GM23338 (cell line): ENCODE results near the gene CUTC. TPM values are rescaled to one million over a fixed set of nuclear protein-coding genes. Genes with fewer than 3 reads are reported as not detected.

Experiments used
- ATAC-seq: fragments of 200-7000 bp; cut with Tn5 transposase; 3 replicates; pipeline ENCODE4 v1.9.1; 2020
- DNase-seq: peaks from one replicate; pipeline ENCODE4 v3.0.0-alpha.2; 2015; ENCODE audit warnings: low spot score
- H2AFZ ChIP-seq: fragments of 200-600 bp; sonication (generic); 2 replicates; pipeline ENCODE4 v1.8.0; 2016; ENCODE audit warnings: antibody characterized with exemption, mild to moderate bottlenecking, moderate library complexity
- H3F3A ChIP-seq: fragments of 200-600 bp; sonication (generic); replicated peaks from 2 replicates; pipeline ENCODE4 v1.8.0; 2017; ENCODE audit warnings: antibody characterized with exemption, mixed run types, low read depth
- H3K27ac ChIP-seq: fragments of 200-600 bp; sonication (generic); 2 replicates; pipeline ENCODE4 v1.6.1; 2016; ENCODE audit warnings: low read depth
- H3K27me3 ChIP-seq: fragments of 200-600 bp; sonication (generic); 2 replicates; pipeline ENCODE4 v1.8.0; 2016; ENCODE audit warnings: mild to moderate bottlenecking, mixed run types, moderate library complexity; ENCODE audit not compliant: insufficient read depth
- H3K36me3 ChIP-seq: fragments of 200-600 bp; sonication (generic); 2 replicates; pipeline ENCODE4 v1.8.0; 2016; ENCODE audit warnings: mild to moderate bottlenecking; ENCODE audit not compliant: insufficient read depth
- H3K4me1 ChIP-seq: fragments of 200-600 bp; sonication (generic); 2 replicates; pipeline ENCODE4 v1.8.0; 2016; ENCODE audit warnings: mild to moderate bottlenecking, moderate library complexity; ENCODE audit not compliant: insufficient read depth
- H3K4me2 ChIP-seq: fragments of 200-600 bp; sonication (generic); 2 replicates; pipeline ENCODE4 v1.7.1; 2017; ENCODE audit warnings: mixed run types
- H3K4me3 ChIP-seq: fragments of 200-600 bp; sonication (generic); 2 replicates; pipeline ENCODE4 v1.6.1; 2016; ENCODE audit warnings: mixed run types
- H3K79me2 ChIP-seq: fragments of 200-600 bp; sonication (generic); replicated peaks from 2 replicates; pipeline ENCODE4 v1.8.0; 2017; ENCODE audit warnings: mild to moderate bottlenecking; ENCODE audit not compliant: insufficient read depth
- H3K9me2 ChIP-seq: fragments of 200-600 bp; sonication (generic); 2 replicates; pipeline ENCODE4 v1.8.0; 2017; ENCODE audit not compliant: insufficient read depth
- H4K20me1 ChIP-seq: fragments of 200-600 bp; sonication (generic); replicated peaks from 2 replicates; pipeline ENCODE4 v1.8.0; 2017; ENCODE audit warnings: mild to moderate bottlenecking; ENCODE audit not compliant: insufficient read depth
- H3K27ac Mint-ChIP-seq: 2 replicates; pipeline ENCODE4 v1.8.0; 2020; ENCODE audit warnings: inconsistent platforms, mild to moderate bottlenecking, moderate library complexity, mixed read lengths
- H3K27me3 Mint-ChIP-seq: 3 replicates; pipeline ENCODE4 v1.8.0; 2022; ENCODE audit warnings: low read depth, mild to moderate bottlenecking, moderate library complexity, mixed read lengths, inconsistent platforms; ENCODE audit not compliant: insufficient read depth, poor library complexity
- H3K36me3 Mint-ChIP-seq: 3 replicates; pipeline ENCODE4 v1.8.0; 2021; ENCODE audit warnings: low read depth, mild to moderate bottlenecking, inconsistent platforms, moderate library complexity, mixed read lengths
- H3K4me1 Mint-ChIP-seq: 3 replicates; pipeline ENCODE4 v1.8.0; 2020; ENCODE audit warnings: mild to moderate bottlenecking, inconsistent platforms, mixed read lengths
- H3K4me3 Mint-ChIP-seq: 3 replicates; pipeline ENCODE4 v1.8.0; 2021; ENCODE audit warnings: moderate library complexity, mild to moderate bottlenecking, inconsistent platforms, mixed read lengths
- H3K9me3 Mint-ChIP-seq: 3 replicates; pipeline ENCODE4 v1.8.0; 2020; ENCODE audit warnings: moderate library complexity, mild to moderate bottlenecking, inconsistent platforms, mixed read lengths
- CREB1 ChIP-seq: fragments of 250-450 bp; sonication (Bioruptor Pico); IDR thresholded peaks from 2 replicates; pipeline ENCODE4 v1.5.0; 2020; ENCODE audit warnings: low read depth, mild to moderate bottlenecking, moderate library complexity
- CTCF ChIP-seq, 2 experiments: fragments of 200-600 bp in 1 of 2; sonication (generic) in 1 of 2; conservative IDR thresholded peaks; 2 replicates each; pipeline versions ENCODE4 v1.5.1 to v1.6.1; 2016 to 2017; ENCODE audit warnings: antibody characterized with exemption in 2 of 2, low read depth in 2 of 2, mild to moderate bottlenecking in 2 of 2, moderate library complexity in 1 of 2
- EZH2 ChIP-seq: fragments of 200-600 bp; sonication (generic); IDR thresholded peaks from one replicate; pipeline ENCODE4 v1.8.0; 2017; ENCODE audit warnings: antibody characterized with exemption, mild to moderate bottlenecking, low read depth; ENCODE audit not compliant: unreplicated experiment
- EZH2phosphoT487 ChIP-seq: fragments of 200-600 bp; sonication (generic); IDR thresholded peaks from one replicate; pipeline ENCODE4 v1.8.1; 2018; ENCODE audit warnings: antibody characterized with exemption; ENCODE audit not compliant: unreplicated experiment
- JUNB ChIP-seq: IDR thresholded peaks from one replicate; pipeline ENCODE4 v1.6.1; 2016; ENCODE audit warnings: antibody characterized with exemption; ENCODE audit not compliant: unreplicated experiment
- NANOG ChIP-seq: IDR thresholded peaks from 2 replicates; pipeline ENCODE4 v1.6.1; 2016; ENCODE audit warnings: antibody characterized with exemption, borderline replicate concordance
- POLR2AphosphoS5 ChIP-seq: IDR thresholded peaks from 2 replicates; pipeline ENCODE4 v1.6.1; 2016; ENCODE audit warnings: antibody characterized with exemption, low read depth
- STAT1 ChIP-seq: IDR thresholded peaks from one replicate; pipeline ENCODE4 v1.6.1; 2016; ENCODE audit warnings: antibody characterized with exemption; ENCODE audit not compliant: unreplicated experiment
- ZNF114 ChIP-seq: fragments of 250-450 bp; sonication (Bioruptor Pico); IDR thresholded peaks from 2 replicates; pipeline ENCODE4 v1.5.0; 2020; ENCODE audit warnings: mild to moderate bottlenecking, moderate library complexity
- ZNF331 ChIP-seq: fragments of 250-450 bp; sonication (Bioruptor Pico); IDR thresholded peaks from 2 replicates; pipeline ENCODE4 v1.5.0; 2020; ENCODE audit warnings: low read depth, mild to moderate bottlenecking, moderate library complexity
- polyA plus RNA-seq: library from polyadenylated mRNA; unstranded; fragments of >200 nt; fragmentation: Nextera tagmentation; extraction: Ambion mirVana; gene quantifications from 2 replicates; pipeline ENCODE4 v1.2.1, GENCODE V29; 2016
- total RNA-seq: library from RNA; depleted of rRNA; stranded (reverse); fragments of >200 nt; shearing (Covaris generic); gene quantifications from 2 replicates; pipeline ENCODE4 v1.2.3, GENCODE V29; 2014
- TF ChIP-seq, protein P1 (sequence below): IDR thresholded peaks from 2 replicates; pipeline ENCODE4 v1.6.1; 2016; ENCODE audit warnings: antibody characterized with exemption
- TF ChIP-seq, protein P2 (sequence below): IDR thresholded peaks from one replicate; pipeline ENCODE4 v1.6.1; 2018; ENCODE audit warnings: antibody characterized with exemption; ENCODE audit not compliant: unreplicated experiment
- TF ChIP-seq, protein P3 (sequence below): fragments of 250-450 bp; sonication (Bioruptor Pico); IDR thresholded peaks from 2 replicates; pipeline ENCODE4 v1.5.0; 2020; ENCODE audit warnings: mild to moderate bottlenecking, moderate library complexity

Gene CUTC
- total and polyA plus RNA-seq, 2 experiments from 2014 or later: 20.2 to 30.4 TPM

GRCh38 chr10:99805190-99805589 lies 73.2 kb downstream of the CUTC start:
- H3K4me1 Mint-ChIP-seq: no peaks in the 10 kb centered on the region
- Histone ChIP-seq H2AFZ (no peak overlapping the region; the same call in 1 of the 2 replicates), H3K4me1 (no peaks in the 10 kb centered on the region), H3K4me3 (no peak overlapping the region), H3K9me2 (no peaks in the 10 kb centered on the region; the same call in 1 of the 2 replicates), H3K36me3 (no peaks in the 10 kb centered on the region), H3K27ac (no peak overlapping the region), H3K27me3 (no peaks in the 10 kb centered on the region), H3F3A (no peaks in the 10 kb centered on the region), H4K20me1 (no peaks in the 10 kb centered on the region), H3K4me2 (no peak overlapping the region), H3K79me2 (no peaks in the 10 kb centered on the region)
- TF ChIP-seq, protein P1, sequence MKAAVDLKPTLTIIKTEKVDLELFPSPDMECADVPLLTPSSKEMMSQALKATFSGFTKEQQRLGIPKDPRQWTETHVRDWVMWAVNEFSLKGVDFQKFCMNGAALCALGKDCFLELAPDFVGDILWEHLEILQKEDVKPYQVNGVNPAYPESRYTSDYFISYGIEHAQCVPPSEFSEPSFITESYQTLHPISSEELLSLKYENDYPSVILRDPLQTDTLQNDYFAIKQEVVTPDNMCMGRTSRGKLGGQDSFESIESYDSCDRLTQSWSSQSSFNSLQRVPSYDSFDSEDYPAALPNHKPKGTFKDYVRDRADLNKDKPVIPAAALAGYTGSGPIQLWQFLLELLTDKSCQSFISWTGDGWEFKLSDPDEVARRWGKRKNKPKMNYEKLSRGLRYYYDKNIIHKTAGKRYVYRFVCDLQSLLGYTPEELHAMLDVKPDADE: no peak
- TF ChIP-seq, protein P2, sequence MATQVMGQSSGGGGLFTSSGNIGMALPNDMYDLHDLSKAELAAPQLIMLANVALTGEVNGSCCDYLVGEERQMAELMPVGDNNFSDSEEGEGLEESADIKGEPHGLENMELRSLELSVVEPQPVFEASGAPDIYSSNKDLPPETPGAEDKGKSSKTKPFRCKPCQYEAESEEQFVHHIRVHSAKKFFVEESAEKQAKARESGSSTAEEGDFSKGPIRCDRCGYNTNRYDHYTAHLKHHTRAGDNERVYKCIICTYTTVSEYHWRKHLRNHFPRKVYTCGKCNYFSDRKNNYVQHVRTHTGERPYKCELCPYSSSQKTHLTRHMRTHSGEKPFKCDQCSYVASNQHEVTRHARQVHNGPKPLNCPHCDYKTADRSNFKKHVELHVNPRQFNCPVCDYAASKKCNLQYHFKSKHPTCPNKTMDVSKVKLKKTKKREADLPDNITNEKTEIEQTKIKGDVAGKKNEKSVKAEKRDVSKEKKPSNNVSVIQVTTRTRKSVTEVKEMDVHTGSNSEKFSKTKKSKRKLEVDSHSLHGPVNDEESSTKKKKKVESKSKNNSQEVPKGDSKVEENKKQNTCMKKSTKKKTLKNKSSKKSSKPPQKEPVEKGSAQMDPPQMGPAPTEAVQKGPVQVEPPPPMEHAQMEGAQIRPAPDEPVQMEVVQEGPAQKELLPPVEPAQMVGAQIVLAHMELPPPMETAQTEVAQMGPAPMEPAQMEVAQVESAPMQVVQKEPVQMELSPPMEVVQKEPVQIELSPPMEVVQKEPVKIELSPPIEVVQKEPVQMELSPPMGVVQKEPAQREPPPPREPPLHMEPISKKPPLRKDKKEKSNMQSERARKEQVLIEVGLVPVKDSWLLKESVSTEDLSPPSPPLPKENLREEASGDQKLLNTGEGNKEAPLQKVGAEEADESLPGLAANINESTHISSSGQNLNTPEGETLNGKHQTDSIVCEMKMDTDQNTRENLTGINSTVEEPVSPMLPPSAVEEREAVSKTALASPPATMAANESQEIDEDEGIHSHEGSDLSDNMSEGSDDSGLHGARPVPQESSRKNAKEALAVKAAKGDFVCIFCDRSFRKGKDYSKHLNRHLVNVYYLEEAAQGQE: no peak
- TF ChIP-seq POLR2AphosphoS5 (no peak), NANOG (no peak), STAT1 (no peak), ZNF331 (CRISPR knock-in tag) (no peak), JUNB (no peak), EZH2phosphoT487 (no peak), CREB1 (CRISPR knock-in tag) (no peak), ZNF114 (CRISPR knock-in tag) (no peak), CTCF (conservative IDR thresholded peaks at IDR 0.05; ENCODE audit: low read depth in 2 of 2) (no peak), EZH2 (no peak)
- TF ChIP-seq, protein P3, sequence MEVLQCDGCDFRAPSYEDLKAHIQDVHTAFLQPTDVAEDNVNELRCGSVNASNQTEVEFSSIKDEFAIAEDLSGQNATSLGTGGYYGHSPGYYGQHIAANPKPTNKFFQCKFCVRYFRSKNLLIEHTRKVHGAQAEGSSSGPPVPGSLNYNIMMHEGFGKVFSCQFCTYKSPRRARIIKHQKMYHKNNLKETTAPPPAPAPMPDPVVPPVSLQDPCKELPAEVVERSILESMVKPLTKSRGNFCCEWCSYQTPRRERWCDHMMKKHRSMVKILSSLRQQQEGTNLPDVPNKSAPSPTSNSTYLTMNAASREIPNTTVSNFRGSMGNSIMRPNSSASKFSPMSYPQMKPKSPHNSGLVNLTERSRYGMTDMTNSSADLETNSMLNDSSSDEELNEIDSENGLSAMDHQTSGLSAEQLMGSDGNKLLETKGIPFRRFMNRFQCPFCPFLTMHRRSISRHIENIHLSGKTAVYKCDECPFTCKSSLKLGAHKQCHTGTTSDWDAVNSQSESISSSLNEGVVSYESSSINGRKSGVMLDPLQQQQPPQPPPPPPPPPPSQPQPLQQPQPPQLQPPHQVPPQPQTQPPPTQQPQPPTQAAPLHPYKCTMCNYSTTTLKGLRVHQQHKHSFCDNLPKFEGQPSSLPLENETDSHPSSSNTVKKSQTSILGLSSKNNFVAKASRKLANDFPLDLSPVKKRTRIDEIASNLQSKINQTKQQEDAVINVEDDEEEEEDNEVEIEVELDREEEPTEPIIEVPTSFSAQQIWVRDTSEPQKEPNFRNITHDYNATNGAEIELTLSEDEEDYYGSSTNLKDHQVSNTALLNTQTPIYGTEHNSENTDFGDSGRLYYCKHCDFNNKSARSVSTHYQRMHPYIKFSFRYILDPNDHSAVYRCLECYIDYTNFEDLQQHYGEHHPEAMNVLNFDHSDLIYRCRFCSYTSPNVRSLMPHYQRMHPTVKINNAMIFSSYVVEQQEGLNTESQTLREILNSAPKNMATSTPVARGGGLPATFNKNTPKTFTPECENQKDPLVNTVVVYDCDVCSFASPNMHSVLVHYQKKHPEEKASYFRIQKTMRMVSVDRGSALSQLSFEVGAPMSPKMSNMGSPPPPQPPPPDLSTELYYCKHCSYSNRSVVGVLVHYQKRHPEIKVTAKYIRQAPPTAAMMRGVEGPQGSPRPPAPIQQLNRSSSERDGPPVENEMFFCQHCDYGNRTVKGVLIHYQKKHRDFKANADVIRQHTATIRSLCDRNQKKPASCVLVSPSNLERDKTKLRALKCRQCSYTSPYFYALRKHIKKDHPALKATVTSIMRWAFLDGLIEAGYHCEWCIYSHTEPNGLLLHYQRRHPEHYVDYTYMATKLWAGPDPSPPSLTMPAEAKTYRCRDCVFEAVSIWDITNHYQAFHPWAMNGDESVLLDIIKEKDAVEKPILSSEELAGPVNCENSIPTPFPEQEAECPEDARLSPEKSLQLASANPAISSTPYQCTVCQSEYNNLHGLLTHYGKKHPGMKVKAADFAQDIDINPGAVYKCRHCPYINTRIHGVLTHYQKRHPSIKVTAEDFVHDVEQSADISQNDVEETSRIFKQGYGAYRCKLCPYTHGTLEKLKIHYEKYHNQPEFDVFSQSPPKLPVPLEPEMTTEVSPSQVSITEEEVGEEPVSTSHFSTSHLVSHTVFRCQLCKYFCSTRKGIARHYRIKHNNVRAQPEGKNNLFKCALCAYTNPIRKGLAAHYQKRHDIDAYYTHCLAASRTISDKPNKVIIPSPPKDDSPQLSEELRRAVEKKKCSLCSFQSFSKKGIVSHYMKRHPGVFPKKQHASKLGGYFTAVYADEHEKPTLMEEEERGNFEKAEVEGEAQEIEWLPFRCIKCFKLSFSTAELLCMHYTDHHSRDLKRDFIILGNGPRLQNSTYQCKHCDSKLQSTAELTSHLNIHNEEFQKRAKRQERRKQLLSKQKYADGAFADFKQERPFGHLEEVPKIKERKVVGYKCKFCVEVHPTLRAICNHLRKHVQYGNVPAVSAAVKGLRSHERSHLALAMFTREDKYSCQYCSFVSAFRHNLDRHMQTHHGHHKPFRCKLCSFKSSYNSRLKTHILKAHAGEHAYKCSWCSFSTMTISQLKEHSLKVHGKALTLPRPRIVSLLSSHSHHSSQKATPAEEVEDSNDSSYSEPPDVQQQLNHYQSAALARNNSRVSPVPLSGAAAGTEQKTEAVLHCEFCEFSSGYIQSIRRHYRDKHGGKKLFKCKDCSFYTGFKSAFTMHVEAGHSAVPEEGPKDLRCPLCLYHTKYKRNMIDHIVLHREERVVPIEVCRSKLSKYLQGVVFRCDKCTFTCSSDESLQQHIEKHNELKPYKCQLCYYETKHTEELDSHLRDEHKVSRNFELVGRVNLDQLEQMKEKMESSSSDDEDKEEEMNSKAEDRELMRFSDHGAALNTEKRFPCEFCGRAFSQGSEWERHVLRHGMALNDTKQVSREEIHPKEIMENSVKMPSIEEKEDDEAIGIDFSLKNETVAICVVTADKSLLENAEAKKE (CRISPR knock-in tag): no peak
- H3K27ac Mint-ChIP-seq: no peak overlapping the region
- H3K27me3 Mint-ChIP-seq: no peaks in the 10 kb centered on the region
- no peaks in the 10 kb centered on the region for H3K9me3 Mint-ChIP-seq
- DNase-seq (no peak), ATAC-seq (no peak)
- no peaks in the 10 kb centered on the region for H3K36me3 Mint-ChIP-seq
- H3K4me3 Mint-ChIP-seq: no peak overlapping the region
